Vagina (tissue), 2 donors: ENCODE results near the gene TMEM132C.

Source experiments
- POLR2A ChIP-seq, 2 donors: fragments of 450-650 bp; IDR thresholded peaks; one replicate each; pipeline ENCODE4 v1.6.1; 2017; ENCODE audit warnings: antibody characterized with exemption in 2 of 2, mild to moderate bottlenecking in 2 of 2, moderate library complexity in 2 of 2
- TF ChIP-seq, protein P1 (sequence below), 3 experiments: fragments of 450-650 bp in 2 of 3; fragments of 200-600 bp in 1 of 3; sonication (generic) in 1 of 3; IDR thresholded peaks; one replicate each; pipeline ENCODE4 v1.5.1; 2017 to 2019; ENCODE audit warnings: antibody characterized with exemption in 3 of 3, mild to moderate bottlenecking in 2 of 3, moderate library complexity in 2 of 3

GRCh38 chr12:128603573-128604115 is 336.7 kb downstream of the TMEM132C start:
- TF ChIP-seq, protein P1, sequence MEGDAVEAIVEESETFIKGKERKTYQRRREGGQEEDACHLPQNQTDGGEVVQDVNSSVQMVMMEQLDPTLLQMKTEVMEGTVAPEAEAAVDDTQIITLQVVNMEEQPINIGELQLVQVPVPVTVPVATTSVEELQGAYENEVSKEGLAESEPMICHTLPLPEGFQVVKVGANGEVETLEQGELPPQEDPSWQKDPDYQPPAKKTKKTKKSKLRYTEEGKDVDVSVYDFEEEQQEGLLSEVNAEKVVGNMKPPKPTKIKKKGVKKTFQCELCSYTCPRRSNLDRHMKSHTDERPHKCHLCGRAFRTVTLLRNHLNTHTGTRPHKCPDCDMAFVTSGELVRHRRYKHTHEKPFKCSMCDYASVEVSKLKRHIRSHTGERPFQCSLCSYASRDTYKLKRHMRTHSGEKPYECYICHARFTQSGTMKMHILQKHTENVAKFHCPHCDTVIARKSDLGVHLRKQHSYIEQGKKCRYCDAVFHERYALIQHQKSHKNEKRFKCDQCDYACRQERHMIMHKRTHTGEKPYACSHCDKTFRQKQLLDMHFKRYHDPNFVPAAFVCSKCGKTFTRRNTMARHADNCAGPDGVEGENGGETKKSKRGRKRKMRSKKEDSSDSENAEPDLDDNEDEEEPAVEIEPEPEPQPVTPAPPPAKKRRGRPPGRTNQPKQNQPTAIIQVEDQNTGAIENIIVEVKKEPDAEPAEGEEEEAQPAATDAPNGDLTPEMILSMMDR (IDR thresholded peaks at IDR 0.05) = no peak
- TF ChIP-seq POLR2A (IDR thresholded peaks at IDR 0.05) = no peak
